Measurements from ENCODE around the gene TMX4. TPM values are rescaled to one million over a fixed set of nuclear protein-coding genes. Genes with fewer than 3 reads are reported as not detected.
A peak's percentile ranks its signal among the peaks of the same experiment; 100 is the strongest.

The TMX4 gene
- total RNA-seq, 2 donors from 2014 or later = 17.9 to 25.4 TPM

- Histone ChIP-seq H3K27ac (peak overlapping the region in 3 of 4 donors; percentile 91 to 98 (median 97)), H3K36me3 (replicated peaks in 1 of 2; ENCODE audit: insufficient read depth in 1 of 2, low read depth in 2 of 2) (no peaks in the 10 kb centered on the region), H3K27me3 (no peaks in the 10 kb centered on the region), H3K9me3 (no peaks in the 10 kb centered on the region), H3K4me3 (no peak overlapping the region), H3K4me1 (peaks cover 9% of the 10 kb centered on the region)
- TF ChIP-seq CTCF (IDR thresholded peaks at IDR 0.05) (no peak), POLR2A (IDR thresholded peaks at IDR 0.05) (no peak)
- ATAC-seq = no peak
- intact Hi-C loops (cut with DNase I) = no loop called here
- no peak for DNase-seq
- WGBS, 2 donors = 0 to 2% methylated on average over 3 of the region's 3 CpGs
Observed at GRCh38 chr20:8019998-8020247, 362 bp upstream of the TMX4 start.

GRCh38 chr20:8018958-8019245 is 659 bp downstream of the TMX4 start:
- H3K4me1 ChIP-seq = peaks cover 9% of the 10 kb centered on the region
- H3K9me3 ChIP-seq = no peaks in the 10 kb centered on the region
- 0% methylated on average over 6 to 23 of the region's 23 CpGs for WGBS, 2 donors
- peak; percentile 74 for ATAC-seq
- H3K27me3 ChIP-seq = no peaks in the 10 kb centered on the region
- H3K4me3 ChIP-seq = peak overlapping the region; percentile 78 to 80
- peak in 3 of 4 donors; percentile 68 to 77 (median 71) for DNase-seq
- TF ChIP-seq CTCF (IDR thresholded peaks at IDR 0.05) = peak in 4 of 7 experiments; percentile 25 to 54 (median 28)
- no peak for TF ChIP-seq POLR2A (IDR thresholded peaks at IDR 0.05)
- no peaks in the 10 kb centered on the region for H3K36me3 ChIP-seq (replicated peaks in 1 of 2; ENCODE audit: insufficient read depth in 1 of 2, low read depth in 2 of 2)
- H3K27ac ChIP-seq = peak overlapping the region; percentile 87 to 98 (median 94)
- intact Hi-C loops (cut with DNase I) = no loop called here

- WGBS, 2 donors = 70 to 75% methylated on average over 1 of the region's 1 CpG
- Histone ChIP-seq H3K9me3 (no peaks in the 10 kb centered on the region), H3K27ac (no peak overlapping the region), H3K36me3 (replicated peaks in 1 of 2; ENCODE audit: insufficient read depth in 1 of 2, low read depth in 2 of 2) (no peaks in the 10 kb centered on the region), H3K4me3 (no peak overlapping the region), H3K27me3 (no peaks in the 10 kb centered on the region), H3K4me1 (peaks cover 12% of the 10 kb centered on the region)
- TF ChIP-seq POLR2A (IDR thresholded peaks at IDR 0.05) (no peak), CTCF (IDR thresholded peaks at IDR 0.05) (no peak)
- ATAC-seq (no peak), DNase-seq (no peak)
- intact Hi-C loops (cut with DNase I) = no loop called here
Observed at GRCh38 chr20:8012724-8013123, 6.8 kb downstream of the TMX4 start.

- Histone ChIP-seq H3K36me3 (replicated peaks in 1 of 2; ENCODE audit: insufficient read depth in 1 of 2, low read depth in 2 of 2) (no peaks in the 10 kb centered on the region), H3K27ac (no peak overlapping the region), H3K4me1 (peaks cover 4% of the 10 kb centered on the region), H3K9me3 (no peaks in the 10 kb centered on the region), H3K27me3 (no peaks in the 10 kb centered on the region), H3K4me3 (no peak overlapping the region)
- DNase-seq (no peak), ATAC-seq (no peak)
- intact Hi-C loops (cut with DNase I) = no loop called here
- 94 to 97% methylated on average over 2 of the region's 2 CpGs for WGBS, 2 donors
- TF ChIP-seq CTCF (IDR thresholded peaks at IDR 0.05) = no peak
- no peak for TF ChIP-seq POLR2A (IDR thresholded peaks at IDR 0.05)
Observed at GRCh38 chr20:8008733-8009132, 10.8 kb downstream of the TMX4 start.

- no peak for ATAC-seq
- Histone ChIP-seq H3K4me1 (peaks cover 1% of the 10 kb centered on the region), H3K36me3 (replicated peaks in 1 of 2; ENCODE audit: insufficient read depth in 1 of 2, low read depth in 2 of 2) (no peaks in the 10 kb centered on the region)
Observed at GRCh38 chr20:8007490-8007889, 12.1 kb downstream of the TMX4 start.

More at GRCh38 chr20:8007490-8007889, 12.1 kb downstream of the TMX4 start:
- no peak overlapping the region for H3K27ac ChIP-seq
- DNase-seq = no peak
- intact Hi-C loops (cut with DNase I) = no loop called here
- 96 to 98% methylated on average over 1 of the region's 1 CpG for WGBS, 2 donors
- TF ChIP-seq POLR2A (IDR thresholded peaks at IDR 0.05) (no peak), CTCF (IDR thresholded peaks at IDR 0.05) (no peak)
- H3K27me3 ChIP-seq = no peaks in the 10 kb centered on the region
- H3K4me3 ChIP-seq = no peak overlapping the region
- no peaks in the 10 kb centered on the region for H3K9me3 ChIP-seq

Measured in body of pancreas (tissue), 4 donors.